ENCODE results near the gene SMIM32.

Gene SMIM32

GRCh38 chr5:136185974-136186665 lies 6.8 kb downstream of the SMIM32 start:
- no peak for DNase-seq

GRCh38 chr5:136182618-136183017 lies 10.3 kb downstream of the SMIM32 start:
- DNase-seq = no peak

- peak in 1 of 2 experiments; percentile 28 for DNase-seq
Measured at GRCh38 chr5:136174021-136174659, 18.8 kb downstream of the SMIM32 start.

- no peak for DNase-seq
Measured at GRCh38 chr5:136169218-136169617, 23.7 kb downstream of the SMIM32 start.

GRCh38 chr5:136166909-136167308 lies 26.1 kb downstream of the SMIM32 start:
- no peak for DNase-seq

- DNase-seq = no peak
Measured at GRCh38 chr5:136164226-136164625, 28.7 kb downstream of the SMIM32 start.

GRCh38 chr5:136162008-136162407 lies 31.0 kb downstream of the SMIM32 start:
- DNase-seq = no peak

GRCh38 chr5:136159457-136159856 lies 33.5 kb downstream of the SMIM32 start:
- DNase-seq = no peak

GRCh38 chr5:136157514-136157913 lies 35.4 kb downstream of the SMIM32 start:
- no peak for DNase-seq

GRCh38 chr5:136155761-136156160 lies 37.2 kb downstream of the SMIM32 start:
- DNase-seq = no peak

GRCh38 chr5:136155078-136155477 lies 37.9 kb downstream of the SMIM32 start:
- no peak for DNase-seq

- DNase-seq = no peak
Measured at GRCh38 chr5:136153581-136154236, 39.3 kb downstream of the SMIM32 start.

GRCh38 chr5:136149891-136150290 lies 43.1 kb downstream of the SMIM32 start:
- no peak for DNase-seq

- no peak for DNase-seq
Measured at GRCh38 chr5:136147632-136148031, 45.3 kb downstream of the SMIM32 start.

GRCh38 chr5:136146201-136146600 lies 46.8 kb downstream of the SMIM32 start:
- DNase-seq = no peak

GRCh38 chr5:136145030-136145429 lies 47.9 kb downstream of the SMIM32 start:
- no peak for DNase-seq

GRCh38 chr5:136143763-136144162 lies 49.2 kb downstream of the SMIM32 start:
- DNase-seq = no peak

GRCh38 chr5:136143312-136143711 lies 49.6 kb downstream of the SMIM32 start:
- DNase-seq = no peak

- DNase-seq = no peak
Measured at GRCh38 chr5:136141561-136141960, 51.4 kb downstream of the SMIM32 start.

Data from NCI-H526 (cell line).